GM18868 (cell line): Measurements from ENCODE around the gene SARS1.
"Not testable (repeated sequence)": the region's sequence is repeated elsewhere in the genome, so short reads cannot be mapped to it uniquely, and the experiment has no call there.

Source experiments
- ATAC-seq: cut with Tn5 transposase; IDR thresholded peaks from one replicate; pipeline ENCODE4 v1.9.1; 2021; ENCODE audit warnings: mild to moderate bottlenecking, moderate library complexity; ENCODE audit not compliant: unreplicated experiment

The SARS1 gene

GRCh38 chr1:109272831-109273547 is 59.3 kb downstream of the SARS1 start:
- no peak for ATAC-seq

DNA sequence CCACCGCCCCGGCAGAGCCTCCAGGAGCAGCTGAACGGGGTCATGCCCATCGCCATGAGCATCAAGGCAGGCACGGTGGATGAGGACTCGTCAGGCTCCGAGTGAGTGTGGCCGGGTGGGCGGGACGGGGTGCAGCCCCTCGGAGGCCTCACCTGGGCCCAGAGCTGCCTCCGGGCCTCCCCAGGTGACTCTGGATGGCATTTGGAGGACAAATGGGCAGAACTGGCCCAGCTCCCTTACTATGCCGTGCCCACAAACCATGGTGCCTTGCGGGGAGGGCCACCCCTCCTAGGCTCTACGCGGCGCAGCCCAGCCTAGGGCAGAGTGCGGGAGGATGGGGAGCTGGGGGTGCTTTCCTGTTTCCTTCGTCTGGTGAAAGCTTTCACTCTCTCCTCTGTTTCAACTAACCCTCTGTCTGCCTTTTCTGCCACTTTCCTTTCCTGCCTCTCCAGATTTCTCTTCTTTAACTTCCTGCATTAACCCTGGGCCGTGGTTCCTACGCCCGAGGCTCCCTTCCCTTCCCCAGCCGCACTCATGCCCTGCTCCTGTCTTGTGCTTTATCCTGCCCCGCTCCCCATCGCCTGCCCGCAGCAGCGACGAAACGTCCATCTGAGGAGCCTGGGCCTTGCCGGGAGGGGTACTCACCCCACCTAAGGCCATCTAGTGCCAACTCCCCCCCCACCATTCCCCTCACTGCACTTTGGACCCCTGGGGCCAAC is 60.0 kb downstream of the SARS1 start:
- ATAC-seq, result no peak

DNA sequence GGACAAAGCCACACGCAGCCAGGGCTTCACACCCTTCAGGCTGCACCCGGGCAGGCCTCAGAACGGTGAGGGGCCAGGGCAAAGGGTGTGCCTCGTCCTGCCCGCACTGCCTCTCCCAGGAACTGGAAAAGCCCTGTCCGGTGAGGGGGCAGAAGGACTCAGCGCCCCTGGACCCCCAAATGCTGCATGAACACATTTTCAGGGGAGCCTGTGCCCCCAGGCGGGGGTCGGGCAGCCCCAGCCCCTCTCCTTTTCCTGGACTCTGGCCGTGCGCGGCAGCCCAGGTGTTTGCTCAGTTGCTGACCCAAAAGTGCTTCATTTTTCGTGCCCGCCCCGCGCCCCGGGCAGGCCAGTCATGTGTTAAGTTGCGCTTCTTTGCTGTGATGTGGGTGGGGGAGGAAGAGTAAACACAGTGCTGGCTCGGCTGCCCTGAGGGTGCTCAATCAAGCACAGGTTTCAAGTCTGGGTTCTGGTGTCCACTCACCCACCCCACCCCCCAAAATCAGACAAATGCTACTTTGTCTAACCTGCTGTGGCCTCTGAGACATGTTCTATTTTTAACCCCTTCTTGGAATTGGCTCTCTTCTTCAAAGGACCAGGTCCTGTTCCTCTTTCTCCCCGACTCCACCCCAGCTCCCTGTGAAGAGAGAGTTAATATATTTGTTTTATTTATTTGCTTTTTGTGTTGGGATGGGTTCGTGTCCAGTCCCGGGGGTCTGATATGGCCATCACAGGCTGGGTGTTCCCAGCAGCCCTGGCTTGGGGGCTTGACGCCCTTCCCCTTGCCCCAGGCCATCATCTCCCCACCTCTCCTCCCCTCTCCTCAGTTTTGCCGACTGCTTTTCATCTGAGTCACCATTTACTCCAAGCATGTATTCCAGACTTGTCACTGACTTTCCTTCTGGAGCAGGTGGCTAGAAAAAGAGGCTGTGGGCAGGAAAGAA is 61.1 kb downstream of the SARS1 start:
- no peak for ATAC-seq

DNA sequence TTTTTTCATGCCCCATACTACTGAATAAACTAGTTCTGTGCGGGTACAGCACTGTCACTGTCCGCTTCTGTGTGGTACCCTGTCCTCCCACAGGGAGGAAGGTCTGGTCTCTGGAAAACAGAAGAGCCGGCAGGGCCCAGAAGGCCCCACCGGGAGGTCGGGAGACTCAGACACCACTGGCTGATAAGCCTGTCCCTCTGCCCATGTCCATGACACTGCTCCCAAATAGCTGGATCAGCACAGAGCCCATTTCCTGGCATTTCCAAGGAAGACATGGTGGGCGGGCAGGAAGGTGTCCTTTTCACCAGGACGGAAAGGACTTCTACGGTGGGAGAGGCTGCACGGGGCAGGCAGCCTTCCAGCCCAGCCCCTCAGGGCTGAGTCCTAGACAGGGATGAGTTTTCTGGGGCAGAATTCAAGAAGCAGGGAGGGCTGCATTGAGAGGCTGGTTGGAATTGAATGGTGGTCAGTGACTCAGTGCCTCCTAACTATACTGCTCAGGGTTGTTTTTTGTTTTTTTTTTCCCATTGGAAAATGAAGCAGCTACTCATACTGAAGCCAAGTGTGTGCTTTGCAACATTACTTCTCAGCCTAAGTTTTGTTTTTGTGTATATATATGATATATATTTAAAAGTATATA is 62.1 kb downstream of the SARS1 start:
- ATAC-seq, result no peak

DNA sequence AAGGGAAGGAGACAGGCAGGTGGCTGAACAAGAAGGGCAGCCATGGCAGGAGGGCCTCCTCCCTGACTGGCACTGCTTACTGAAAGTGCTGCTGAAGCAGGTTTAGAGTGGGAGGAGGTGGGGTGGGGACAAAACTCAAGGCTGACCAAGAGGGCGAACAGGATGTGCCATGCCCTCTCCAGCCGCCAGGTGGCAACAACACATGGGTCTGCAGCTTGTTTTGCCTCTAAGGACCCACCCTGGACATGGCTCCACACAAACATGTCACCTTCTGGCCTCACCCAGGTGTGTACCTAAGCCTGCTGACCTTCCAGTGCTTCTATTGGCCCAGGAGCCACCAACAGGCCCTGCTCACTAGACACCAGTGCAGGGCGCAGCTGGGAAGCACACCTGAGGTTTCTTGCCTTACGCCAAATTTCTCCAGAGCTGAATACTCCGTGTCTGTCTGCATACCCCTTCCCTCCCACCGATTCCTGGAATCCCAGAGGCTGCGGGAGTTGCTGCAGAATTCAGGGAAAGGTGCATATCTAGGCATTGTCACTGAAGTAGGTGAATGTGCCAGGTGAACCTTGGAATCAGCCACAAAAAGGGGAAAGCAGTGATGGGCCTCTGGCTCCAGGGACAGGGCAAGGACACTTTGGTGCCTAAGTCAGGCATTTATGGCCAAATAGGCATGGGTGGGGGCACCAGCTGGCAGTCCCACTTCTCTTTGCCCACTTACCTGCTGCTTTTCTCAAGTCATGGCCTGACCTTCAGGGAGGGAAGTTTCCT is 63.9 kb downstream of the SARS1 start:
- ATAC-seq, result peak; percentile 85

DNA sequence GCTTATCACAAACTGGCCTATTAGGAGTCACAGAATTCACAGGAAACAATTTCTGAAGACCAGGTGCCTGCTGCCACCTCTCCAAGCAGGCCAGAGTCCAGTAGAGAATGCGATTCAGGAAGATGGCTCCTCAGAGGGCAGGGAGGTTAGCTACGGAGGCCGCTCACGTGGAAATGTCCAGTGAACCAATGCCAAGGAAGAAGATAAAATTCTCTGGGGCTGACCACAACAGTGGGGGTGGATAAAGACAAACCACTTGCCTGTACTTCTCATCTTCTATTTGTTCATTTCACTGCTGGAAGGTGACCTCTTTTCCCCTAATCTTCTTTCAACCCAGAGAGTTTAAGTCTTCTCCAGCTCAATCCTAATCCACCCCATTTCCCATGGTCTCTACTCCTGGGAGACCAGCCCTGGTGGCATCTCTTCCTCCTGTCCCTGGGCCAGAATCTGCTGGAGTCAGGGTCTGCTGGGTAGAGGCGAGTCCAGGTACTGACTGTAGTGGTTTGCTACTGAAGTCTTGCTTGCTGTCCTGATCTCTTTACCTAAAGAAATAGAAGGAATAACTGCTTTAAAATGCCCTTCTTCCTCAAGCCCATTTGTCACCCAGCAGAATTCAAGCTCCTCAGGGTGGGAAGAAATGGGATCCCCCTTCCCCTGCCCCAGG is 66.0 kb downstream of the SARS1 start:
- no peak for ATAC-seq

DNA sequence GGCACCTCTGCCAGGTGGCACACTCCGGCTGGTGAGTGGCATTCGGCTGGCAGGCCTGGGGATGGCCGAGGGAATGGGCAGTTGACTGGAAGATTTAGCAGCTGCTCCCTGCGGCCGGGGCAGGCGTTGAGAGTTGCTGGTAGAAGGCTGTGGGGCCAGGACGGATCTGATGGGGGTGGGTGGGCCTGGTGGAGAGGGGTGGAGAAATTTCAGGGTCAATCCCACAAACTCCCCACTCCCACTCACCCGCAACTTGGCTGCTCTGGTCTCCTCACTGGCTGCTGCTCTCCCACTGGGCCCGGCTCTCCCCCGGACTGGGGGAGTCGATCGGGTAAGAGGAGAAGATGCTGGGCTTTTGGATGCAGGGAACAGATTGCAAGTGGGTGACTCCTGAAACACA is 67.1 kb downstream of the SARS1 start:
- no peak for ATAC-seq

- ATAC-seq, result no peak
These were observed 68.2 kb downstream of the SARS1 start for GRCh38 chr1:109281680-109282496.

- ATAC-seq, result no peak
These were observed 68.8 kb downstream of the SARS1 start for GRCh38 chr1:109282497-109282951.

DNA sequence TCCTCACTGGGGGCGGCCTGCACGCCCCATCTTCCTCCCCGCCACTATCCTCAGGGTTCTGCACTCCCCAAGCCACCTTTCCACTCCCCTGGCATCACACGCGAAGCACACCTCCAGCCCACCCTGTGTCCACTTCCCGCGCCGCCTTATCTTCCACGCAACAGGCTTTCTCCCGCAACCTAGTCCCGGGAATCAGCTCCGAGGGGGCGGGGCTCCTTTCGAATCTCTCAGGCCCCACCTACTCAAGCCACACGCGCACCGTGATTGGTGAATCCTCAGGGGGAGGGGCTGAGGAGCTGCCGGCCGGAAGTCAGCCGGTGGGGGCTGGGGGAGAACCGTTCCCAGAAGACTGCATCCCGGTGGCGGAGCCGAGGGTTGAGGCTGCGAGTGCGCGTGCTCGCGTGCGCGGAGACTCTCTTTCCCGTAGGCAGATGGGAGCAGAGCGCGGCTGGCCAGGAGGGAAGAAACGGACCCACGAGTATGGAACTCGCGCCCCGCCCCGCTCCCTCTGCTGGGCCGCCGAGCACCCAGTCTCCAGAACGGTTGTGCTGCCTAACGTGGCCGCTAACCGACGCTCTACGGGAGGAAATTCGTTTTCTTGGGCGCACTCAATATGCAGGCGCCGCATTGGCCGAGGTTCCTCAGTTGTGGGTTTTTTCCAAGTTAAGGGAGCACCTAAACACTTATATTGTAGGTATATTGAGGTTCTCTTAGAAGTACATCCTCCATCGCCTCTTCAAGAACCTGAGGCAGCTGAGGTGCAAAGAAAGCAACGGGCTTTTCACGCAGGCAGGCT is 69.4 kb downstream of the SARS1 start, which contains the start of gene PSRC1:
PSRC1 (minus strand) TSS at position 194 of the 796 bp plus-strand sequence.
- ATAC-seq, result peak; percentile 98

DNA sequence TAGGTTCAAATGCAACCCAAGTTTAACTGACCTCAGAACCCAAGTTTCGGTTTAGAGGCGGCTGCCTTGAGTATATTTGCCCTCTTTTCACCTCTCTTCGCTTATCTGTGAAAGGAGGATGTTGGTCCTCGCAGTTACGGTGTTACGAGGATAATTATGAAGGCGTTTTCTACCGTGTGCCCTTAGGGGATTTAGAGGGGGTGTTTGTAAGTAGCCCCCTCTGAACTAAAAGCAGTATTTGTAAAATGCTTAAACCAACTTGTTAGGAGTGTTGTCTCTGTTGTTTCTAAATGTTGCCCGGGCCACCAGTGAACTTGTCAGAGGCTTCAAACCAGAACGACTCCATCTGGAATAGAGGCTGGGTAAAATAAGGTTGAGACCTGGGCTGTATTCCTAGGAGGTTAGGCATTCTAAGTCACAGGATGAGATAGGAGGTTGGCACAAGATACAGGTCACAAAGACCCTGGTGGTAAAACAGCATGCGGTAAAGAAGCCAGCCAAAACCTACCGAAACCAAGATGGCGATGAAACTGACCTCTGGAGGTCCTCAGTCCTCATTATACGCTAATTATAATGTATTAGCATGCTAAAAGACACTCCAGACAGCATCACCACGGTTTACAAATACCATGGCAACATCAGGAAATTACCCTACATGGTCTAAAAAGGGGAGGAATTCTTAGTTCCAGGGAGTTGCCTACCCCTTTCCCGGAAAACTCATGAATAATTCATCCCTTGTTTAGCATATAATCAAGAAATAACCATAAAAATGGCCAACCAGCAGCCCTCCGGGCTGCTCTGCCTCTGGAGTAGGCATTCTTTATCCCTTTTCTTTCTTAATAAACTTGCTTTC is 70.3 kb downstream of the SARS1 start:
- no peak for ATAC-seq

DNA sequence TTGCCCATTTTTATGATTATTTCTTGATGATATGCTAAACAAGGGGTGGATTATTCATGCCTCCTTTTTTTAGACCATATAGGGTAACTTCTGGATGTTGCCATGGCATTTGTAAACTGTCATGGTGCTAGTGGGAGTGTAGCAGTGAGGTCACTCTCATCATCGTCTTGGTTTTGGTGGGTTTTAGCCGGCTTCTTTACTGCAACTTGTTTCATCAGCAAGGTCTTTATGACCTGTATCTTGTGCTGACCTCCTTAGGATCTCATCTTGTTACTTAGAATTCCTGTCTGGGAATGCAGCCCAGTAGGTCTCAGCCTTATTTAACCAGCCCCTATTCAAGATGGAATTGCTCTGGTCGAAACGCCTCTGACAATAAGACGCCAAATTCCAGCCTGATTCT is 73.0 kb downstream of the SARS1 start:
- not testable (repeated sequence) for ATAC-seq
